HG03520 (cell line): ENCODE data around the gene NFASC.

Experiments used
- ATAC-seq: cut with Tn5 transposase; IDR thresholded peaks from one replicate; pipeline ENCODE4 v1.9.1; 2021; ENCODE audit warnings: mild to moderate bottlenecking, moderate library complexity; ENCODE audit not compliant: unreplicated experiment

Gene NFASC

GRCh38 chr1:204979306-204979705 lies 108.6 kb downstream of the NFASC start:
- no peak for ATAC-seq

GRCh38 chr1:204979891-204980649 lies 109.4 kb downstream of the NFASC start:
- no peak for ATAC-seq

GRCh38 chr1:204980840-204981405 lies 110.3 kb downstream of the NFASC start:
- no peak for ATAC-seq

- ATAC-seq, result no peak
Measured at GRCh38 chr1:204983136-204983535, 112.5 kb downstream of the NFASC start.

- no peak for ATAC-seq
Measured at GRCh38 chr1:204983881-204984280, 113.2 kb downstream of the NFASC start.

GRCh38 chr1:204984499-204984898 lies 113.8 kb downstream of the NFASC start:
- ATAC-seq, result no peak

- no peak for ATAC-seq
Measured at GRCh38 chr1:204986181-204986580, 115.5 kb downstream of the NFASC start.

- ATAC-seq, result no peak
Measured at GRCh38 chr1:204987689-204988088, 117.0 kb downstream of the NFASC start.

GRCh38 chr1:204988196-204988595 lies 117.5 kb downstream of the NFASC start:
- ATAC-seq, result no peak

GRCh38 chr1:204989266-204990058 lies 118.8 kb downstream of the NFASC start:
- no peak for ATAC-seq

- ATAC-seq, result no peak
Measured at GRCh38 chr1:204990059-204990664, 119.5 kb downstream of the NFASC start.

GRCh38 chr1:204990721-204991341 lies 120.2 kb downstream of the NFASC start:
- ATAC-seq, result no peak

GRCh38 chr1:204991342-204991844 lies 120.7 kb downstream of the NFASC start:
- no peak for ATAC-seq

GRCh38 chr1:204992201-204992997 lies 121.7 kb downstream of the NFASC start:
- ATAC-seq, result no peak

GRCh38 chr1:204992998-204993314 lies 122.3 kb downstream of the NFASC start:
- ATAC-seq, result no peak

GRCh38 chr1:204994086-204994862 lies 123.6 kb downstream of the NFASC start:
- no peak for ATAC-seq

GRCh38 chr1:204996981-204997380 lies 126.3 kb downstream of the NFASC start:
- ATAC-seq, result no peak

- no peak for ATAC-seq
Measured at GRCh38 chr1:204997591-204998355, 127.1 kb downstream of the NFASC start.

- no peak for ATAC-seq
Measured at GRCh38 chr1:205001162-205001561, 130.5 kb downstream of the NFASC start.
